ENCODE measurements around the gene CHD1L. TPM values are rescaled to one million over a fixed set of nuclear protein-coding genes. Genes with fewer than 3 reads are reported as not detected.
"Not testable (repeated sequence)": the region's sequence is repeated elsewhere in the genome, so short reads cannot be mapped to it uniquely, and the experiment has no call there.

Gene CHD1L
- 10 to 100 TPM; 24.8 to 48.6 (median 34.6) TPM for total RNA-seq

- ATAC-seq (ENCODE audit: low FRiP score in 2 of 2) (peak; percentile 98 to 99), DNase-seq (peak; percentile 98 to 99)
- Histone ChIP-seq H3K27me3 (no peaks in the 10 kb centered on the region), H3K4me3 (peak within 1 kb of the TSS; percentile 62 to 98 (median 65)), H3K27ac (peak within 1 kb of the TSS; percentile 85 to 89 (median 87)), H3K36me3 (no peaks in the 10 kb centered on the region), H3K4me1 (peaks cover 18 to 39% (median 21%) of the 10 kb centered on the region in 4 donors), H3K9me3 (no peaks in the 10 kb centered on the region)
- WGBS, 2 donors = 0 to 1% methylated on average over 28 to 55 of the region's 82 CpGs
- TF ChIP-seq CTCF (IDR thresholded peaks at IDR 0.05) = peak; percentile 67 to 99 (median 97)
- no peak for TF ChIP-seq EP300 (IDR thresholded peaks at IDR 0.05)
- TF ChIP-seq POLR2AphosphoS5 (IDR thresholded peaks at IDR 0.05) = peak; percentile 65 to 78
- TF ChIP-seq POLR2A (IDR thresholded peaks at IDR 0.05) = peak in 2 of 4 donors; percentile 11 to 65
Measured at GRCh38 chr1:147242449-147243227, at the start of gene CHD1L. Gene CHD1L (plus strand): TSS chr1:147242684. CDS start chr1:147242704, 20 bp downstream.

GRCh38 chr1:147197324-147197723, 45.2 kb upstream of the CHD1L start:
- H3K27me3 ChIP-seq; H3K4me1 ChIP-seq; H3K27ac ChIP-seq; DNase-seq; H3K4me3 ChIP-seq; H3K36me3 ChIP-seq; H3K9me3 ChIP-seq; ATAC-seq (ENCODE audit: low FRiP score in 2 of 2): not testable (repeated sequence)
- 56 to 61% methylated on average over 3 of the region's 3 CpGs for WGBS, 2 donors

- Histone ChIP-seq H3K27ac (no peak overlapping the region), H3K9me3 (no peaks in the 10 kb centered on the region), H3K36me3 (peaks cover 0 to 8% (median 2%) of the 10 kb centered on the region in 4 donors), H3K27me3 (no peaks in the 10 kb centered on the region), H3K4me3 (no peak overlapping the region), H3K4me1 (peaks cover 0 to 4% (median 0%) of the 10 kb centered on the region in 4 donors)
- ATAC-seq (ENCODE audit: low FRiP score in 2 of 2) = no peak
- no peak for TF ChIP-seq POLR2A (IDR thresholded peaks at IDR 0.05)
- TF ChIP-seq CTCF (IDR thresholded peaks at IDR 0.05) = no peak
- TF ChIP-seq POLR2AphosphoS5 (IDR thresholded peaks at IDR 0.05) = no peak
- TF ChIP-seq EP300 (IDR thresholded peaks at IDR 0.05) = no peak
- 80 to 81% methylated on average over 4 of the region's 4 CpGs for WGBS, 2 donors
- no peak for DNase-seq
Measured at GRCh38 chr1:147201276-147201675, 41.2 kb upstream of the CHD1L start.

GRCh38 chr1:147201786-147202185, 40.7 kb upstream of the CHD1L start:
- H3K27me3 ChIP-seq = no peaks in the 10 kb centered on the region
- H3K36me3 ChIP-seq = peaks cover 0 to 8% (median 2%) of the 10 kb centered on the region in 4 donors
- ATAC-seq (ENCODE audit: low FRiP score in 2 of 2) (no peak), DNase-seq (no peak)
- peaks cover 0 to 4% (median 0%) of the 10 kb centered on the region in 4 donors for H3K4me1 ChIP-seq
- 70 to 100% methylated on average over 1 of the region's 1 CpG for WGBS, 2 donors
- H3K27ac ChIP-seq = no peak overlapping the region
- no peaks in the 10 kb centered on the region for H3K9me3 ChIP-seq
- TF ChIP-seq POLR2AphosphoS5 (IDR thresholded peaks at IDR 0.05) = no peak
- H3K4me3 ChIP-seq = no peak overlapping the region

- no peak for TF ChIP-seq EP300 (IDR thresholded peaks at IDR 0.05)
- no peak for TF ChIP-seq POLR2A (IDR thresholded peaks at IDR 0.05)
- no peak for TF ChIP-seq POLR2AphosphoS5 (IDR thresholded peaks at IDR 0.05)
- no peak for TF ChIP-seq CTCF (IDR thresholded peaks at IDR 0.05)
- no peaks in the 10 kb centered on the region for H3K9me3 ChIP-seq
- DNase-seq (no peak), ATAC-seq (ENCODE audit: low FRiP score in 2 of 2) (no peak)
- peaks cover 0 to 4% (median 0%) of the 10 kb centered on the region in 4 donors for H3K4me1 ChIP-seq
- peaks cover 2 to 8% (median 4%) of the 10 kb centered on the region in 4 donors for H3K36me3 ChIP-seq
- WGBS, 2 donors = 65 to 83% methylated on average over 2 of the region's 2 CpGs
- H3K27me3 ChIP-seq = no peaks in the 10 kb centered on the region
- no peak overlapping the region for H3K27ac ChIP-seq
- H3K4me3 ChIP-seq = no peak overlapping the region
Measured at GRCh38 chr1:147202576-147202975, 39.9 kb upstream of the CHD1L start.
